GM23338 (cell line): Measurements from ENCODE around the gene SEC14L3.

Experiments used
- CREB1 ChIP-seq: fragments of 250-450 bp; sonication (Bioruptor Pico); IDR thresholded peaks from 2 replicates; pipeline ENCODE4 v1.5.0; 2020; ENCODE audit warnings: low read depth, mild to moderate bottlenecking, moderate library complexity
- CTCF ChIP-seq, 2 experiments: fragments of 200-600 bp in 1 of 2; sonication (generic) in 1 of 2; conservative IDR thresholded peaks; 2 replicates each; pipeline versions ENCODE4 v1.5.1 to v1.6.1; 2016 to 2017; ENCODE audit warnings: antibody characterized with exemption in 2 of 2, low read depth in 2 of 2, mild to moderate bottlenecking in 2 of 2, moderate library complexity in 1 of 2
- EZH2 ChIP-seq: fragments of 200-600 bp; sonication (generic); IDR thresholded peaks from one replicate; pipeline ENCODE4 v1.8.0; 2017; ENCODE audit warnings: antibody characterized with exemption, mild to moderate bottlenecking, low read depth; ENCODE audit not compliant: unreplicated experiment
- EZH2phosphoT487 ChIP-seq: fragments of 200-600 bp; sonication (generic); IDR thresholded peaks from one replicate; pipeline ENCODE4 v1.8.1; 2018; ENCODE audit warnings: antibody characterized with exemption; ENCODE audit not compliant: unreplicated experiment
- JUNB ChIP-seq: IDR thresholded peaks from one replicate; pipeline ENCODE4 v1.6.1; 2016; ENCODE audit warnings: antibody characterized with exemption; ENCODE audit not compliant: unreplicated experiment
- NANOG ChIP-seq: IDR thresholded peaks from 2 replicates; pipeline ENCODE4 v1.6.1; 2016; ENCODE audit warnings: antibody characterized with exemption, borderline replicate concordance
- POLR2AphosphoS5 ChIP-seq: IDR thresholded peaks from 2 replicates; pipeline ENCODE4 v1.6.1; 2016; ENCODE audit warnings: antibody characterized with exemption, low read depth
- REST ChIP-seq: IDR thresholded peaks from one replicate; pipeline ENCODE4 v1.6.1; 2018; ENCODE audit warnings: antibody characterized with exemption; ENCODE audit not compliant: unreplicated experiment
- STAT1 ChIP-seq: IDR thresholded peaks from one replicate; pipeline ENCODE4 v1.6.1; 2016; ENCODE audit warnings: antibody characterized with exemption; ENCODE audit not compliant: unreplicated experiment
- ZNF114 ChIP-seq: fragments of 250-450 bp; sonication (Bioruptor Pico); IDR thresholded peaks from 2 replicates; pipeline ENCODE4 v1.5.0; 2020; ENCODE audit warnings: mild to moderate bottlenecking, moderate library complexity
- ZNF331 ChIP-seq: fragments of 250-450 bp; sonication (Bioruptor Pico); IDR thresholded peaks from 2 replicates; pipeline ENCODE4 v1.5.0; 2020; ENCODE audit warnings: low read depth, mild to moderate bottlenecking, moderate library complexity
- TF ChIP-seq, protein P1 (sequence below): IDR thresholded peaks from 2 replicates; pipeline ENCODE4 v1.6.1; 2016; ENCODE audit warnings: antibody characterized with exemption
- TF ChIP-seq, protein P2 (sequence below): fragments of 250-450 bp; sonication (Bioruptor Pico); IDR thresholded peaks from 2 replicates; pipeline ENCODE4 v1.5.0; 2020; ENCODE audit warnings: mild to moderate bottlenecking, moderate library complexity

DNA sequence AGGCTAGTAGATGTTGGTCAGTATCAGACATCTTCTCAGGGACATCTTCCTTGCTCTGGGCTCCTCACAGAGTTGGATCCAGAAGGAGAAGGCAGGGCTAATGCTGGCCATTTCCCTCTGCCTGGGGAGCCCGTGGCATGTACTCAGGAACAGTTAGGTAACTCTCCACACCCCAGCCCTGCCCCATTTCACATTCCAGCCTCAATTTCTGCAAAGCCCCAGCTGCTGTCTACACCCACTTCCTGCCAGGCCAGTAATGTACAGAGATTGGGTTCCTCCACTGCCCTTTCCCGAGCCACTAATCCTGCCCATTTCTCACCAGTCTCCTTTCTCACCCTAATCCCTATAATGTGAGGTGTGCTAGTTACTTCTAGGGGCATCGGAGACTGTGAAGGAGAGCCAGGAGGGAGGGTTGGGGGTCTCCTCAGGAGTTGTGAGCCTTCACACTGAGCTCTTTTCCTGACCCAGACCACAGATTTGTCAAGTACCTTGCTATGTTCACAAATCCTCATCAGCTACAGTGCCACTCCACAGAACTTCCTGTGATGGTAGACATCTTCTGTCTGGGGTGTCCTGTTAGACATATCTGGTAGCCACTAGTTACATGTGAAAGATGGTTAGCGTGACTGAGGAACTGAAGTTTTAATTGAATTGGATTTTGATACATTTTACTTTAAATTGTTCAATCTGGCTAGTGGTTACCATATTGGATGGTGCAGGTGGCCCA, 1.3 kb upstream of the SEC14L3 start:
- TF ChIP-seq CTCF (conservative IDR thresholded peaks at IDR 0.05; ENCODE audit: low read depth in 2 of 2) (no peak), REST (no peak), EZH2 (no peak), POLR2AphosphoS5 (no peak), EZH2phosphoT487 (no peak), ZNF114 (CRISPR knock-in tag) (no peak), JUNB (no peak), ZNF331 (CRISPR knock-in tag) (no peak), CREB1 (no peak), STAT1 (no peak), NANOG (no peak)
- TF ChIP-seq, protein P1, sequence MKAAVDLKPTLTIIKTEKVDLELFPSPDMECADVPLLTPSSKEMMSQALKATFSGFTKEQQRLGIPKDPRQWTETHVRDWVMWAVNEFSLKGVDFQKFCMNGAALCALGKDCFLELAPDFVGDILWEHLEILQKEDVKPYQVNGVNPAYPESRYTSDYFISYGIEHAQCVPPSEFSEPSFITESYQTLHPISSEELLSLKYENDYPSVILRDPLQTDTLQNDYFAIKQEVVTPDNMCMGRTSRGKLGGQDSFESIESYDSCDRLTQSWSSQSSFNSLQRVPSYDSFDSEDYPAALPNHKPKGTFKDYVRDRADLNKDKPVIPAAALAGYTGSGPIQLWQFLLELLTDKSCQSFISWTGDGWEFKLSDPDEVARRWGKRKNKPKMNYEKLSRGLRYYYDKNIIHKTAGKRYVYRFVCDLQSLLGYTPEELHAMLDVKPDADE = no peak
- TF ChIP-seq, protein P2, sequence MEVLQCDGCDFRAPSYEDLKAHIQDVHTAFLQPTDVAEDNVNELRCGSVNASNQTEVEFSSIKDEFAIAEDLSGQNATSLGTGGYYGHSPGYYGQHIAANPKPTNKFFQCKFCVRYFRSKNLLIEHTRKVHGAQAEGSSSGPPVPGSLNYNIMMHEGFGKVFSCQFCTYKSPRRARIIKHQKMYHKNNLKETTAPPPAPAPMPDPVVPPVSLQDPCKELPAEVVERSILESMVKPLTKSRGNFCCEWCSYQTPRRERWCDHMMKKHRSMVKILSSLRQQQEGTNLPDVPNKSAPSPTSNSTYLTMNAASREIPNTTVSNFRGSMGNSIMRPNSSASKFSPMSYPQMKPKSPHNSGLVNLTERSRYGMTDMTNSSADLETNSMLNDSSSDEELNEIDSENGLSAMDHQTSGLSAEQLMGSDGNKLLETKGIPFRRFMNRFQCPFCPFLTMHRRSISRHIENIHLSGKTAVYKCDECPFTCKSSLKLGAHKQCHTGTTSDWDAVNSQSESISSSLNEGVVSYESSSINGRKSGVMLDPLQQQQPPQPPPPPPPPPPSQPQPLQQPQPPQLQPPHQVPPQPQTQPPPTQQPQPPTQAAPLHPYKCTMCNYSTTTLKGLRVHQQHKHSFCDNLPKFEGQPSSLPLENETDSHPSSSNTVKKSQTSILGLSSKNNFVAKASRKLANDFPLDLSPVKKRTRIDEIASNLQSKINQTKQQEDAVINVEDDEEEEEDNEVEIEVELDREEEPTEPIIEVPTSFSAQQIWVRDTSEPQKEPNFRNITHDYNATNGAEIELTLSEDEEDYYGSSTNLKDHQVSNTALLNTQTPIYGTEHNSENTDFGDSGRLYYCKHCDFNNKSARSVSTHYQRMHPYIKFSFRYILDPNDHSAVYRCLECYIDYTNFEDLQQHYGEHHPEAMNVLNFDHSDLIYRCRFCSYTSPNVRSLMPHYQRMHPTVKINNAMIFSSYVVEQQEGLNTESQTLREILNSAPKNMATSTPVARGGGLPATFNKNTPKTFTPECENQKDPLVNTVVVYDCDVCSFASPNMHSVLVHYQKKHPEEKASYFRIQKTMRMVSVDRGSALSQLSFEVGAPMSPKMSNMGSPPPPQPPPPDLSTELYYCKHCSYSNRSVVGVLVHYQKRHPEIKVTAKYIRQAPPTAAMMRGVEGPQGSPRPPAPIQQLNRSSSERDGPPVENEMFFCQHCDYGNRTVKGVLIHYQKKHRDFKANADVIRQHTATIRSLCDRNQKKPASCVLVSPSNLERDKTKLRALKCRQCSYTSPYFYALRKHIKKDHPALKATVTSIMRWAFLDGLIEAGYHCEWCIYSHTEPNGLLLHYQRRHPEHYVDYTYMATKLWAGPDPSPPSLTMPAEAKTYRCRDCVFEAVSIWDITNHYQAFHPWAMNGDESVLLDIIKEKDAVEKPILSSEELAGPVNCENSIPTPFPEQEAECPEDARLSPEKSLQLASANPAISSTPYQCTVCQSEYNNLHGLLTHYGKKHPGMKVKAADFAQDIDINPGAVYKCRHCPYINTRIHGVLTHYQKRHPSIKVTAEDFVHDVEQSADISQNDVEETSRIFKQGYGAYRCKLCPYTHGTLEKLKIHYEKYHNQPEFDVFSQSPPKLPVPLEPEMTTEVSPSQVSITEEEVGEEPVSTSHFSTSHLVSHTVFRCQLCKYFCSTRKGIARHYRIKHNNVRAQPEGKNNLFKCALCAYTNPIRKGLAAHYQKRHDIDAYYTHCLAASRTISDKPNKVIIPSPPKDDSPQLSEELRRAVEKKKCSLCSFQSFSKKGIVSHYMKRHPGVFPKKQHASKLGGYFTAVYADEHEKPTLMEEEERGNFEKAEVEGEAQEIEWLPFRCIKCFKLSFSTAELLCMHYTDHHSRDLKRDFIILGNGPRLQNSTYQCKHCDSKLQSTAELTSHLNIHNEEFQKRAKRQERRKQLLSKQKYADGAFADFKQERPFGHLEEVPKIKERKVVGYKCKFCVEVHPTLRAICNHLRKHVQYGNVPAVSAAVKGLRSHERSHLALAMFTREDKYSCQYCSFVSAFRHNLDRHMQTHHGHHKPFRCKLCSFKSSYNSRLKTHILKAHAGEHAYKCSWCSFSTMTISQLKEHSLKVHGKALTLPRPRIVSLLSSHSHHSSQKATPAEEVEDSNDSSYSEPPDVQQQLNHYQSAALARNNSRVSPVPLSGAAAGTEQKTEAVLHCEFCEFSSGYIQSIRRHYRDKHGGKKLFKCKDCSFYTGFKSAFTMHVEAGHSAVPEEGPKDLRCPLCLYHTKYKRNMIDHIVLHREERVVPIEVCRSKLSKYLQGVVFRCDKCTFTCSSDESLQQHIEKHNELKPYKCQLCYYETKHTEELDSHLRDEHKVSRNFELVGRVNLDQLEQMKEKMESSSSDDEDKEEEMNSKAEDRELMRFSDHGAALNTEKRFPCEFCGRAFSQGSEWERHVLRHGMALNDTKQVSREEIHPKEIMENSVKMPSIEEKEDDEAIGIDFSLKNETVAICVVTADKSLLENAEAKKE = no peak
